DMS79 treated with DMSO at 0.1 percent for 48 hours (cell line): ENCODE results near the gene COQ8A.
"Not testable (repeated sequence)": the region's sequence is repeated elsewhere in the genome, so short reads cannot be mapped to it uniquely, and the experiment has no call there.

ENCODE experiments used
- DNase-seq: peaks from one replicate; lab custom pipeline; 2025; lab: John Stamatoyannopoulos, UW

Gene COQ8A

GRCh38 chr1:226929260-226930111, 10.6 kb upstream of the COQ8A start:
- not testable (repeated sequence) for DNase-seq

GRCh38 chr1:226934483-226935237, 5.4 kb upstream of the COQ8A start:
- no peak for DNase-seq

- DNase-seq: peak; percentile 39
These were observed 2.0 kb upstream of the COQ8A start for GRCh38 chr1:226937940-226938725.

- peak; percentile 73 for DNase-seq
These were observed 1.1 kb upstream of the COQ8A start for GRCh38 chr1:226938903-226939437.

GRCh38 chr1:226939438-226940028, 561 bp upstream of the COQ8A start:
- DNase-seq: peak; percentile 97

- no peak for DNase-seq
These were observed 643 bp downstream of the COQ8A start for GRCh38 chr1:226940806-226941067.

GRCh38 chr1:226942392-226942791, 2.3 kb downstream of the COQ8A start:
- no peak for DNase-seq

GRCh38 chr1:226943156-226943555, 3.1 kb downstream of the COQ8A start:
- no peak for DNase-seq

- no peak for DNase-seq
These were observed 3.8 kb downstream of the COQ8A start for GRCh38 chr1:226943927-226944326.

GRCh38 chr1:226945106-226945857, 5.2 kb downstream of the COQ8A start:
- peak; percentile 63 for DNase-seq

- DNase-seq: no peak
These were observed 5.8 kb downstream of the COQ8A start for GRCh38 chr1:226945858-226946245.

GRCh38 chr1:226946285-226946684, 6.2 kb downstream of the COQ8A start:
- no peak for DNase-seq

- no peak for DNase-seq
These were observed 6.7 kb downstream of the COQ8A start for GRCh38 chr1:226946841-226947240.

- no peak for DNase-seq
These were observed 8.0 kb downstream of the COQ8A start for GRCh38 chr1:226948051-226948450.

GRCh38 chr1:226948480-226948879, 8.4 kb downstream of the COQ8A start:
- no peak for DNase-seq

GRCh38 chr1:226948996-226949395, 8.9 kb downstream of the COQ8A start:
- no peak for DNase-seq

GRCh38 chr1:226949401-226949800, 9.3 kb downstream of the COQ8A start:
- no peak for DNase-seq

- DNase-seq: no peak
These were observed 10.2 kb downstream of the COQ8A start for GRCh38 chr1:226950316-226950715.

GRCh38 chr1:226950871-226951270, 10.8 kb downstream of the COQ8A start:
- DNase-seq: no peak

GRCh38 chr1:226951286-226952117, 11.4 kb downstream of the COQ8A start:
- no peak for DNase-seq

GRCh38 chr1:226952118-226952441, 12.0 kb downstream of the COQ8A start:
- DNase-seq: no peak
